GM12872 (cell line): ENCODE measurements around the gene NNAT.

Experiments
- TF ChIP-seq, protein P1 (sequence below): IDR thresholded peaks from 3 replicates; pipeline ENCODE4 v1.5.1; 2011; ENCODE audit warnings: low read depth, mild to moderate bottlenecking, low read length, moderate library complexity; ENCODE audit not compliant: insufficient read depth

The NNAT gene

DNA sequence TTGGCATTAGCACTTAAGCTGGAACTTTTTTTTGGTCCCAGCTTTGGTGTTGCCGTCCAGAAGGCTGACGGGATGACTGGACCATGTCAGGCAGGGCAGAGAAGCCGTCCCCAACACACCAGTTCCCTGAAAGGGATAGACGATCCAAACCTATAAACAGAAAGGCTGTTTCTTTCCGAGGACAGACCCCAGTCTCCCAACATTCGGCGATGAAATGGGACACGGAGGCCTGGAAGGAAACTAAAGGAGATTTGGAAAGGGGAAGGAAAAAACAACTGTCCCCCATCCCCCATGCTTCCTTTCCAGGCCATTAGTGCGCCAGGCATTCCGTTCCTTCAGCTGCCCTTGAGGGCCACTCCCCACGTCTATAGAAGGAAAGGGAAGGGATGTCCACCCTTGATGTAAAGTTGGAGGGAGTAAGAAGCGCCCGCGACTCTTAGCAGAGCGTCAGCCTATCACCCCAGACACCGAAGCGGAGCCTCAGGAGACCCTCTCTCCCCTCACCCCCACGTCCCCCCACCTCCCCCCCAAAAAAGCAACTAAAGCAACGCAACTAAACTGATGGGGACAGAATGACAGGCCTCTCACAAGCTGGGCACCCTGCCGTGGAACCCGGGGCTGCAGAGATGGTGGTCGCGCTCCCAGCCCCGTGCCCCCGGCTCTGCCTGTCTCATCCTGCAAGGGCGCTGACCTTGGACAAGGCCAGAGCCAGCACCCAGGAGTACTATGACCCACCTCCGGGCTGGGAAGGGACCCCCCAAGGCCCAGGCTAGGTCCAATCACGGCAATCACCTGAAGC is 6.0 kb downstream of the NNAT start:
- TF ChIP-seq, protein P1, sequence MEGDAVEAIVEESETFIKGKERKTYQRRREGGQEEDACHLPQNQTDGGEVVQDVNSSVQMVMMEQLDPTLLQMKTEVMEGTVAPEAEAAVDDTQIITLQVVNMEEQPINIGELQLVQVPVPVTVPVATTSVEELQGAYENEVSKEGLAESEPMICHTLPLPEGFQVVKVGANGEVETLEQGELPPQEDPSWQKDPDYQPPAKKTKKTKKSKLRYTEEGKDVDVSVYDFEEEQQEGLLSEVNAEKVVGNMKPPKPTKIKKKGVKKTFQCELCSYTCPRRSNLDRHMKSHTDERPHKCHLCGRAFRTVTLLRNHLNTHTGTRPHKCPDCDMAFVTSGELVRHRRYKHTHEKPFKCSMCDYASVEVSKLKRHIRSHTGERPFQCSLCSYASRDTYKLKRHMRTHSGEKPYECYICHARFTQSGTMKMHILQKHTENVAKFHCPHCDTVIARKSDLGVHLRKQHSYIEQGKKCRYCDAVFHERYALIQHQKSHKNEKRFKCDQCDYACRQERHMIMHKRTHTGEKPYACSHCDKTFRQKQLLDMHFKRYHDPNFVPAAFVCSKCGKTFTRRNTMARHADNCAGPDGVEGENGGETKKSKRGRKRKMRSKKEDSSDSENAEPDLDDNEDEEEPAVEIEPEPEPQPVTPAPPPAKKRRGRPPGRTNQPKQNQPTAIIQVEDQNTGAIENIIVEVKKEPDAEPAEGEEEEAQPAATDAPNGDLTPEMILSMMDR: no peak

DNA sequence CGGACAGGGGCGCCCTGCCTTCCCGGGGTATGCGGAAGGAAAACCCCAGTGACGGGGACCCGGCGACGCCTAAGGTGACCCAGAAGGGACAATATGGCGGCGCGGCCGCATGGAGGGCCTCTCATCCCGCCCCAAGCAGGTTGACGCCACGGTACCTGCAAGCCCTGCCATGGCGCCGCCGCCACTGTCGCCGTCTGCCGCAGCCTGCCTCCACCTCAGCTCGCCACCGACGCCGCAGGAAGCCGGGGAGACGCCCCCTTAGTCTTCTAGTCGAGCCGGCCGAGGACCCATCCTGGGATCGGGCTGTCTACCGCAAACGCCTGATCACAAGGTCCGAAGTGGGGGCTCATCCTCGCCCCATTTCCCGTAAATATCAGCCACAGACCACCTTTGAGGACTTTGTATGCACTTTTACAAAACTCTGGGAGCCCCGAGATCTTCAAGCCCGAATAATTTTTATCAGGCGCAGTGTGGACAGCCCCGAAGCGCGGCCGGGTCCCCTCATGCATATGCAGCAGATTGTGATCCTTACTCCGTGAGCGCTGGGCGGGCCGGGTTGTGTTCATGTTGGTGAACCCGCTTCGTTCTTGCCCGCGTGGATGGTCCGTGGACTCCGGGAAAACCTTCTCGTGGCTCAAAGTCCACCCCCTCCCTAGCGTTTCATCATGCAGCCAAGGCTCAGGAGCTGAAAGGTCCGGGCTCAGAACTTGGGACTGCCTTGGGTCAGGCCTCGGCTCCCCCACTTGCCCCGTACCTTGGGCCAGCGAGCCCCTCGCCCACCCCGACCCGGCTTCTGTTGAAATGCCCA is 6.8 kb downstream of the NNAT start, which contains the start of gene BLCAP:
Gene BLCAP, minus strand, starts transcription at position 239 of the 808 bp plus-strand sequence. CDS start 8,702 bp downstream, outside the sequence.
- TF ChIP-seq, protein P1: 0 out of 3 replicates have a peak, but pooled peaks have one; percentile 20

DNA sequence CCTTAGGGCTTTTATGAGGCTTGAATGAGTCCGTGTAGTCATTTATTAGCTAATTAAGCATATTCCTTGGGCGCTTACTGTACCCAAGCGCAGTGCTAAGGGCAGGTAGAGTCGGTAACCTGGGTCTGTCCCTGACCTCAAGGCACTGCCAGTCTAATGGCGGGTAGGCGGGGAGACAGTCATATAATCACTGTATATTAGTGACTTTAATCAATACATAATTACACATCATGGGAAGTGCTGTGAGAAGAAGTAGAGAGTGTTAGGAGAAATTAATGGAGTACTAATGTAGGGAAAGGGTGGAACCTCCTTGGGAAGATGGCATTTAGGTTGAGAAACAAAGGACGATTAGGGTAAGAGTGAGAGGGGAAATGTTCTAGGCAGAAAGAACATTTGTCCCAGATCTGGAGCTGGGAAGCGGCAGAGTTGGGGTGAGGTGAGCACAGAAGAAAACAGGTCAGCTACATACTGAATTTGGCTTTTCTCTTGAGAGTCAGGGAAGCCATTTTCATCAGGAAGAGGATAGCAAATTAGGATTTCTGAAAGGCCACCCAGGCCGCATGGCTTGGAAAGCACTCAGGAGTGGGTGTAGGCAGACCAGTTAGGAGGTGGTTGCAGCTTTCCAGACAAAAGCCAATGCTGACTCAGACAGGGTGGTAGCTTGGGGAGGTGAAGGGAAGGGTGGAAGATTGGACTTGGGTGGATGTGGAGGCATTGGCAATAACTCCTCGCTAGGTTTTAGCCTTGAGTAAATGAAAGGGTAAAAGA is 7.6 kb downstream of the NNAT start:
- TF ChIP-seq, protein P1: no peak

DNA sequence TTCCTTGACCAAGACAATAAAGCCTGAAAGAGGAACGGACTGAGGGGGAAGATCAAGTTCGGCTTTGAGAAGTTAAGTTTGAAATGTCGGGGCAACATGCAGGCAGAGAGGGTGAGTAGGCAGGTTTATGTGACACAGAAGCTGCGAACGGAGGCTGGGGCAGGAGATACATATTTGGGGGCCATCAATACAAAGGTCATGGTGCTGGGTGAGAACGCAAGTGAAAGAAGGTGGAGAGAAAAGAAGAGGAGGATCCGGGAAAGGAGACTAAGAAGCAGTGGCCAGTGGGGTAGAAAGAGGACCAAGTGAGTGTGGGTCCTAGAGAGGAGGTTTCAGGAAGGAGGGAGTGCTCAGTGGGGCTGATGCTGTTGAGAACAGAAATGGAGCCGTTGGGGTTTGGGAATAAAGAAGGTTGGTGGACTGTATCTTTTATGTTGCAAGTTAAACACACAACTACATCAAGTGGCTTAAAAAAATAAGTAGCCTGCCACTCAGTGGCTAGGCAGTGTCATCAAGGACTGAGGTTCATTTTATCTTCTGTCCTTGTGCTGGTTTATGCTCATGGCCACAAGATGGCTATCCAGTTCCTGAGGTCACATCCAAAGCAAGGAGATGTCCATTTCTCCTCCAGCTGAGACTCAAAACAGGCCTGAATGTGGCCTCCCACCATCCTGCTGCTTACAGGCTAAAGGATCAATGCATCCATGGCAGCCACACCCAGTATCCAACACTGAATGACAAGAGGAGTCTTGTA is 8.3 kb downstream of the NNAT start:
- TF ChIP-seq, protein P1: no peak

DNA sequence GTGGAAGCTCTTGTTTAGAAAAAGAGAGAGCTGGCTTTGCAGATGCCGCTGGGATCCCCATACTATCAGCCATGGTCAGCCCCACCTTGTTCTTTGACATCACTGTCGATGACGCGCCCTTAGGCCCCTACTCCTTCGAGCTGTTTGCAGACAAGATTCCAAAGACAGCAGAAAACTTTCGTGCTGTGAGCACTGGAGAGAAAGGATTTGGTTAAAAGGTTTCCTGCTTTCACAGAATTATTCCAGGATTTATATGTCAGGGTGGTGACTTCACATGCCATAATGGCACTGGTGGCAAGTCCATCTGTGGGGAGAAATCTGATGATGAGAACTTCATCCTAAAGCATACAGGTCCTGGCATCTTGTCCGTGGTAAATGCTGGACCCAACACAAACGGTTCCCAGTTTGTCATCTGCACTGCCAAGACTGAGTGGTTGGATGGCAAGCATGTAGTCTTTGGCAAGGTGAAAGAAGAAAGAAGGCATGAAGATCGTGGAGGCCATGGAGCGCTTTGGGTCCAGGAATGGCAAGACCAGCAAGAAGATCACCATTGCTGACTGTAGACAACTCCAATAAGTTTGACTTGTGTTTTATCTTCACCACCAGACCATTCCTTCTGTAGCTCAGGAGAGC is 9.0 kb downstream of the NNAT start:
- TF ChIP-seq, protein P1: no peak

DNA sequence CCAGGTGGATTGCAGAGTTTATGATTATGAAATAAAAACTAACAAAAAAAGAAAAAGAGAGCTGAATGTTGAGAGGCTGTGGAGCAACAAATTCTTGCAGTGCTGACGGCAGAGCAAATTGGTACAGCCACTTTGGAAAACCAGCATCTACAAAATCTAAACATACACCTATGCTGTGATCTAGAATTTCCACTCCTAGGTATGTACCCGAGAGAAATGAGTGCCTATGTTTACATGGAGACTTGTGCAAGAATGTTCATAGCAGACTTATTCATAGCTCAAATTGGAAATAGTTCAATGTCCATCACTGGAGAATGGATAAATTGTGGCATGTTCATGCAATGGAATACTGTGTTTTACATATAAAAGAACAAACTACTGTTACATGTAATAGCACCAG is 9.6 kb downstream of the NNAT start:
- TF ChIP-seq, protein P1: no peak
